H1 (cell line): ENCODE data around the gene ARHGAP15. TPM values are rescaled to one million over a fixed set of nuclear protein-coding genes. Genes with fewer than 3 reads are reported as not detected.

ENCODE experiments used
- YY1 ChIP-seq: IDR thresholded peaks from 2 replicates; pipeline ENCODE4 v1.6.1; 2011; ENCODE audit warnings: low read depth, mild to moderate bottlenecking, low read length
- polyA plus RNA-seq, 7 experiments: library from polyadenylated mRNA; depleted of rRNA in 3 of 7; stranded (reverse) in 5 of 7; unstranded in 2 of 7; fragments of >200 nt in 5 of 7; fragments of 200-250 nt in 2 of 7; gene quantifications; 1 replicate in 5 of 7; 2 replicates in 1 of 7; 4 replicates in 1 of 7; pipeline versions ENCODE4 v1.2.1 to v1.2.3, GENCODE V29; 2011 to 2013; ENCODE audit warnings: missing spikeins in 2 of 7, mixed read lengths in 2 of 7
- total RNA-seq: library from RNA; stranded (reverse); fragmentation: NEBNext Ultra II Directional; extraction: Animal tissue kit (Norgen Biotek cat#: 25700); gene quantifications from 2 replicates; pipeline ENCODE4 v1.2.1, GENCODE V29; 2021

The ARHGAP15 gene
- total and polyA plus RNA-seq, 2 of the 8 experiments (the other 6 are each of a cell fraction or from before 2014, with no cell fraction given), result not detected

DNA sequence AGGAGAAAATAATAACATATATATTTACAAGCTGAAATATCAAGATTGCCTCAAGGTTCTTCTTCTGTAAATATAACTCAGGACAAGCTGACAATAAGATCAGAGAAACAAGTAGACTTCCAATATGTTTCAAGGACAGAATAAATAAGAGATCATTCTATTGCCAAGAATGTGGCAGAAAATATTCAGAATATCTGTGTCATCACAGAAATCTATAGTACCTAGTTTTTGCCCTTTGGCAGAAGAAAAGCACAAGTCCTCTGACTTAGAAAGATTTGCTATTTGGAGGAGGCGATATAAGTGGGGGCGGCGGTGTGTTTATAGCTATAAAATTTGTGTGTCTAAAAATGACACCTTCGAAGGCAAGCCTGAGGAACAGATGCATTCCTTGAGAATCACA lies 34.3 kb downstream of the ARHGAP15 start (continued):
- no peak for TF ChIP-seq YY1
- TF ChIP-seq, all 59 proteins: peak for 0
